NCI-H128 (cell line): Measurements from ENCODE around the gene TMEM100.

Experiments
- DNase-seq: peaks from one replicate; lab custom pipeline; 2025; ENCODE audit not compliant: unreplicated experiment; lab: John Stamatoyannopoulos, UW

The TMEM100 gene

GRCh38 chr17:55722742-55723487, at the start of gene TMEM100:
TMEM100 (minus strand) TSS chr17:55722864; CDS start chr17:55721070, 1,794 bp downstream.
- DNase-seq, result no peak

- DNase-seq, result no peak
Observed at GRCh38 chr17:55772086-55772485, 49.4 kb upstream of the TMEM100 start.

- DNase-seq, result no peak
Observed at GRCh38 chr17:55770196-55770870, 47.7 kb upstream of the TMEM100 start.

- no peak for DNase-seq
Observed at GRCh38 chr17:55769625-55770000, 46.9 kb upstream of the TMEM100 start.

GRCh38 chr17:55768936-55769624, 46.4 kb upstream of the TMEM100 start:
- DNase-seq, result no peak

- DNase-seq, result no peak
Observed at GRCh38 chr17:55765472-55765871, 42.8 kb upstream of the TMEM100 start.

- no peak for DNase-seq
Observed at GRCh38 chr17:55764610-55765009, 41.9 kb upstream of the TMEM100 start.

GRCh38 chr17:55763856-55764255, 41.2 kb upstream of the TMEM100 start:
- DNase-seq, result no peak

GRCh38 chr17:55762086-55762858, 39.6 kb upstream of the TMEM100 start:
- no peak for DNase-seq

GRCh38 chr17:55760643-55761355, 38.1 kb upstream of the TMEM100 start:
- DNase-seq, result no peak

GRCh38 chr17:55758171-55758570, 35.5 kb upstream of the TMEM100 start:
- DNase-seq, result no peak

GRCh38 chr17:55757659-55758058, 35.0 kb upstream of the TMEM100 start:
- DNase-seq, result no peak

GRCh38 chr17:55756689-55757088, 34.0 kb upstream of the TMEM100 start:
- no peak for DNase-seq

GRCh38 chr17:55751720-55752250, 29.1 kb upstream of the TMEM100 start:
- DNase-seq, result no peak

- peak; percentile 36 for DNase-seq
Observed at GRCh38 chr17:55750750-55751657, 28.3 kb upstream of the TMEM100 start, which contains the start of gene PCTP. PCTP (plus strand) TSS chr17:55751051; CDS start chr17:55751104, 53 bp downstream.

- DNase-seq, result no peak
Observed at GRCh38 chr17:55749985-55750384, 27.3 kb upstream of the TMEM100 start.

GRCh38 chr17:55748841-55749240, 26.2 kb upstream of the TMEM100 start:
- no peak for DNase-seq

GRCh38 chr17:55747209-55747608, 24.5 kb upstream of the TMEM100 start:
- no peak for DNase-seq

GRCh38 chr17:55746466-55746865, 23.8 kb upstream of the TMEM100 start:
- DNase-seq, result no peak
